ENCODE results near the gene BBS9. TPM values are rescaled to one million over a fixed set of nuclear protein-coding genes. Genes with fewer than 3 reads are reported as not detected.
"Not testable (repeated sequence)": the region's sequence is repeated elsewhere in the genome, so short reads cannot be mapped to it uniquely, and the experiment has no call there.

Gene BBS9
- total RNA-seq, 2 experiments from 2014 or later: 8.9 to 10.1 TPM

- Mint-ChIP-seq H3K9me3 (peaks cover 19% of the 10 kb centered on the region), H3K27me3 (no peaks in the 10 kb centered on the region), H3K4me3 (no peak overlapping the region), H3K36me3 (ENCODE audit: low read depth) (peaks cover 2% of the 10 kb centered on the region), H3K4me1 (no peaks in the 10 kb centered on the region), H3K27ac (no peak overlapping the region)
- ChIA-PET CTCF (no interaction called here), POLR2A (no interaction called here)
- DNase-seq: no peak
Measured at GRCh38 chr7:33276729-33277128, 147.4 kb downstream of the BBS9 start.

GRCh38 chr7:33278095-33278494, 148.7 kb downstream of the BBS9 start:
- H3K9me3 Mint-ChIP-seq: peaks cover 17% of the 10 kb centered on the region
- DNase-seq: no peak
- no peaks in the 10 kb centered on the region for H3K4me1 Mint-ChIP-seq
- ChIA-PET CTCF (interaction anchor here (0.9 kb wide), 1 partner anchor 10 kb away, joined by 3 read pairs; no protein-coding TSS in a partner anchor), POLR2A (no interaction called here)
- H3K27me3 Mint-ChIP-seq: no peaks in the 10 kb centered on the region
- H3K36me3 Mint-ChIP-seq (ENCODE audit: low read depth): peaks cover 2% of the 10 kb centered on the region
- no peak overlapping the region for H3K27ac Mint-ChIP-seq
- H3K4me3 Mint-ChIP-seq: no peak overlapping the region

DNA sequence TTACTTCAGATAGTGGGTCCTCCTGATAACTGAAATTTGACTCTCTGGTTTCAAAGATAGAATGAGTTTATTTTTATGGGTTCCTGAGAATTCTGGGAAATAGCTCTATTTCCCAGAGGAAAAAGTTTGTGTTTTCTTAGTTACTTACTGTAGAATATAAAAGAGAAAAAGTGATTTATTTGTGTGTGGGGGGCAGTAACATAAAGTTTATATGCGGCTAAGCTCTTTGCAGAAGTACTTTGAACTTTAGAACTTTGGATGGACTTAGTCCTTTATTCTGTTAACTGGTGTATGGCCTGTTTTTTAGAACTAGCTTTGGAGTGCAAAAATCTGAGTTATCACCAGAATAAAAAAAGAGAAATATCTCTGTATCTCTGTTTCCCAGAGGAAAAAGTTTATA, 157.1 kb downstream of the BBS9 start:
- peaks cover 8% of the 10 kb centered on the region for H3K9me3 Mint-ChIP-seq
- CTCF ChIA-PET: no interaction called here
- no peak for DNase-seq
- POLR2A ChIA-PET: interaction anchor here (0.5 kb wide), 1 partner anchor 70 kb away, joined by 3 read pairs; no protein-coding TSS in a partner anchor
- no peaks in the 10 kb centered on the region for H3K27me3 Mint-ChIP-seq
- H3K4me3 Mint-ChIP-seq: no peak overlapping the region
- no peaks in the 10 kb centered on the region for H3K36me3 Mint-ChIP-seq (ENCODE audit: low read depth)
- H3K27ac Mint-ChIP-seq: no peak overlapping the region
- H3K4me1 Mint-ChIP-seq: no peaks in the 10 kb centered on the region

GRCh38 chr7:33287738-33288137, 158.4 kb downstream of the BBS9 start:
- Mint-ChIP-seq H3K27ac (no peak overlapping the region), H3K9me3 (peaks cover 8% of the 10 kb centered on the region), H3K4me3 (no peak overlapping the region), H3K36me3 (ENCODE audit: low read depth) (no peaks in the 10 kb centered on the region), H3K4me1 (no peaks in the 10 kb centered on the region), H3K27me3 (no peaks in the 10 kb centered on the region)
- ChIA-PET POLR2A (no interaction called here), CTCF (interaction anchor here (1.6 kb wide), 1 partner anchor 9 kb away, joined by 3 read pairs; no protein-coding TSS in a partner anchor)
- no peak for DNase-seq

- Mint-ChIP-seq H3K4me1 (no peaks in the 10 kb centered on the region), H3K4me3 (no peak overlapping the region), H3K27me3 (no peaks in the 10 kb centered on the region), H3K27ac (no peak overlapping the region), H3K36me3 (ENCODE audit: low read depth) (no peaks in the 10 kb centered on the region), H3K9me3 (peaks cover 20% of the 10 kb centered on the region)
- CTCF ChIA-PET: no interaction called here
- no peak for DNase-seq
- POLR2A ChIA-PET: no interaction called here
Measured at GRCh38 chr7:33298848-33299247, 169.5 kb downstream of the BBS9 start.

DNA sequence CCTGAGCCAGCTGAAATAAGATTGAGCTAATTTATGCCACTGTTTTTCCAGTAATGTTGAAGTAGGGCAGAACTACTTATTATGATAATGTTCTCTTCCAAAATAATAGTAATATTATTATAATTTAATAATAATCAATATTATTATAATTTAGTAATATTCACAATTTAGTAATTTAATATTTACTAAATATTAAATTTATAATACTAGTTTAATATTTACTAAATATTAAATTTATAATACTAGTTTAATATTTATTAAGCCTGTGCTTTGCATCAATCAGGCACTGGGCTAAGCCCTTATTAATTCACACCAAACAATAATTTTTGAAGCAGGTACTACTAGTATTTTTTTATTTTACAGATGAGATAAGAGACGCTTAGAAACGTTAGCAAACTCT, 170.1 kb downstream of the BBS9 start:
- POLR2A ChIA-PET: no interaction called here
- no peak overlapping the region for H3K27ac Mint-ChIP-seq
- peaks cover 20% of the 10 kb centered on the region for H3K9me3 Mint-ChIP-seq
- H3K4me1 Mint-ChIP-seq: no peaks in the 10 kb centered on the region
- H3K27me3 Mint-ChIP-seq: no peaks in the 10 kb centered on the region
- DNase-seq: no peak
- no peaks in the 10 kb centered on the region for H3K36me3 Mint-ChIP-seq (ENCODE audit: low read depth)
- CTCF ChIA-PET: no interaction called here
- H3K4me3 Mint-ChIP-seq: no peak overlapping the region

DNA sequence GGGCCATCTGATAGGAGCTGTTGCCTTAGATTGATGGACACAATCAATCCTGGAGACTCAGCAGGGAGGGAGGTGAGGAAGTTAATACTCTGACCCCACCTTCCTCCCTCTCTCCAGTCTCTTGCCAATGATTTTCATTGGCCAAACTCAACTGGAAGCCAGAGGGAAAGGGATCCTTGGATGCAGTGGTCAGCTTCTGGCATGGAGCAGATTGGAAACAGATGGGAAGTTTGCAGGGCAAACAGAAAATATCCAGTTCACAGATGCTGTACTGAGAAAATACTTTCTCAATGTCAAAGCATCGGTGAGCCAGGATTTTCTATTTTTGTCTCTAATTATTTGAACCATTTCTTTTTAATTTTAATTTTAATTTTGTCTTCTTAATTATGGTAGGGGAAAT, 170.8 kb downstream of the BBS9 start:
- Mint-ChIP-seq H3K4me1 (no peaks in the 10 kb centered on the region), H3K4me3 (no peak overlapping the region), H3K27ac (no peak overlapping the region), H3K27me3 (no peaks in the 10 kb centered on the region), H3K36me3 (ENCODE audit: low read depth) (no peaks in the 10 kb centered on the region), H3K9me3 (peaks cover 20% of the 10 kb centered on the region)
- DNase-seq: no peak
- ChIA-PET POLR2A (no interaction called here), CTCF (interaction anchor here (0.6 kb wide), 1 partner anchor 564 kb away, joined by 3 read pairs; no protein-coding TSS in a partner anchor)

- ChIA-PET CTCF (no interaction called here), POLR2A (no interaction called here)
- no peaks in the 10 kb centered on the region for H3K27me3 Mint-ChIP-seq
- DNase-seq: no peak
- peaks cover 20% of the 10 kb centered on the region for H3K9me3 Mint-ChIP-seq
- H3K36me3 Mint-ChIP-seq (ENCODE audit: low read depth): no peaks in the 10 kb centered on the region
- no peak overlapping the region for H3K4me3 Mint-ChIP-seq
- H3K4me1 Mint-ChIP-seq: no peaks in the 10 kb centered on the region
- no peak overlapping the region for H3K27ac Mint-ChIP-seq
Measured at GRCh38 chr7:33300742-33301141, 171.4 kb downstream of the BBS9 start.

GRCh38 chr7:33303978-33304557, 174.7 kb downstream of the BBS9 start:
- H3K27ac Mint-ChIP-seq; CTCF ChIA-PET; H3K27me3 Mint-ChIP-seq; H3K4me3 Mint-ChIP-seq; H3K4me1 Mint-ChIP-seq; POLR2A ChIA-PET; H3K36me3 Mint-ChIP-seq (ENCODE audit: low read depth); DNase-seq: not testable (repeated sequence)
- H3K9me3 Mint-ChIP-seq: peaks cover 17% of the 10 kb centered on the region

DNA sequence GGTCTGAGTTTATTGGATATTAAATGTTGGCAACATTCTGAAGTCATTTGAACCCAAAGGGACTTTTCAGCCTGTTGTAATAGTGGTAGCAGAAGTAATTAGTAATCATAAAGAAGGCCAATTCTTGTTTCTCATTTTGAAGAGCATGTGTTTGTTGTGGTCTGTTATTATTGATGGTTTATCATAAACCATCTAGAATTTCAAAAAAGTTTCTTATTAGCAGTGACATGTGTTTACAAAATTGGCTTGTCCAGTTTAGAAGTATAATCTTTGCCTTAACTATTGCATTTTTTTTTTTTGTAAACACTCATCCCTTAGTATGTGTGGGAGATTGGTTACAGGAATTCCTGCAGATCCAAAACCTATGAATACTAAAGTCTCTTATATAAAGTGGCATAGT, 177.8 kb downstream of the BBS9 start:
- CTCF ChIA-PET: no interaction called here
- no peaks in the 10 kb centered on the region for H3K36me3 Mint-ChIP-seq (ENCODE audit: low read depth)
- no peak overlapping the region for H3K4me3 Mint-ChIP-seq
- H3K27ac Mint-ChIP-seq: no peak overlapping the region
- peaks cover 3% of the 10 kb centered on the region for H3K9me3 Mint-ChIP-seq
- no peak for DNase-seq
- POLR2A ChIA-PET: no interaction called here
- no peaks in the 10 kb centered on the region for H3K4me1 Mint-ChIP-seq
- no peaks in the 10 kb centered on the region for H3K27me3 Mint-ChIP-seq

DNA sequence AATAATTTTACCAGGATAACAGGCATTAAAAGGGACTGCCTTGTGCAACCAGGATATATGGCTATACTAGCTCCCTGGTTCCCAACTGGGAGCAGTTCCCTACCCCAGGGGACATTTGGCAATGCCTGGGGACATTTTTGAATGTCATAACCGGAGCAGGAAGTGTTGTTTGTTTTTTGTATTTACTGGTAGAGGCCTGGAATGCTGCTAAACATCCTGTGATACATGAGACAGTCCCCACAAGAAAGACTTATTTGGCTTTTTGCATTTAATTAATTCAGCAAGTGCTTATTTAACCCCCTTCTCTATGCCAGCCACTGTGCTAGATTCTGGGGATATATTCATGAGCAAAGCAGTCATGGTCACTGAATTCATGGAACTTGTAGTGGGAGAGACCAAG, 181.2 kb downstream of the BBS9 start:
- Mint-ChIP-seq H3K4me3 (no peak overlapping the region), H3K27ac (no peak overlapping the region), H3K9me3 (no peaks in the 10 kb centered on the region), H3K4me1 (no peaks in the 10 kb centered on the region), H3K36me3 (ENCODE audit: low read depth) (no peaks in the 10 kb centered on the region), H3K27me3 (no peaks in the 10 kb centered on the region)
- ChIA-PET POLR2A (no interaction called here), CTCF (no interaction called here)
- no peak for DNase-seq

DNA sequence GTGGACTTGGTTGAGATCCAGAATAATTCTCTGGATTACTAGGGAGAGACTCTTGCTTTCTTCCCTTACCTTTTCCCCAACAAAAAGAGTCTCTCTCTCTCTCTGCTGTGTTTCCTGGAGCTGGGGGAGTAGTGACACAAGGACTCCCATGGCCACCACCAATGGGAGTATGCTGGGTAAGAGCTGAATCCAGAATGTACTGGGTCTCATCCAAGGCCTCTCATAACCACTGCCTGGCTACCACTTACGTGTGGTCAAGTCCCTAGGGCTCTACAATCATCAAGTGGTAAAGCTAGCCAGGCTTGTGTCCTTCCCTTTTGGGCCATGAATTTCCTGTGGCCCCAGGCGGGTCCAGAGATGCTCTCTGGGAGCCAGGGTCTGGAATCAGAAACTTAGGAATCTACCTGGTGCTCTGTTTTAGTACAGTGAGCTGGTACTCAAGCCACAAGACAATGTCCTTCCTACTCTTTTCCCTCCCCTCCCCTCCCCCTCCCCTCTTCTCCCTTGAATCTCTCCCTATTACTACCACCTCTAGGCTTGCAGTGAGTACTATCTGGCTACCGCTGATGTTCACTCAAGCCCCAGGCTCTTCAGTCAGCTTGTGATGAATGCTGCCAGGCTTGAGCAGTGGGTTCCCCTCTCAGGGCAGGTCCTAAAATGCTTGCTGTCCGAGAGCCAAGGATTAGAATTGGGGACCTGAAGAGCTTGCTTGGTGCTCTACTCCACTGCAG, 196.6 kb downstream of the BBS9 start:
- H3K27ac Mint-ChIP-seq: no peak overlapping the region
- no peaks in the 10 kb centered on the region for H3K4me1 Mint-ChIP-seq
- no peak overlapping the region for H3K4me3 Mint-ChIP-seq
- H3K36me3 Mint-ChIP-seq (ENCODE audit: low read depth): no peaks in the 10 kb centered on the region
- H3K9me3 Mint-ChIP-seq: no peaks in the 10 kb centered on the region
- CTCF ChIA-PET: no interaction called here
- no peak for DNase-seq
- POLR2A ChIA-PET: no interaction called here
- H3K27me3 Mint-ChIP-seq: no peaks in the 10 kb centered on the region

DNA sequence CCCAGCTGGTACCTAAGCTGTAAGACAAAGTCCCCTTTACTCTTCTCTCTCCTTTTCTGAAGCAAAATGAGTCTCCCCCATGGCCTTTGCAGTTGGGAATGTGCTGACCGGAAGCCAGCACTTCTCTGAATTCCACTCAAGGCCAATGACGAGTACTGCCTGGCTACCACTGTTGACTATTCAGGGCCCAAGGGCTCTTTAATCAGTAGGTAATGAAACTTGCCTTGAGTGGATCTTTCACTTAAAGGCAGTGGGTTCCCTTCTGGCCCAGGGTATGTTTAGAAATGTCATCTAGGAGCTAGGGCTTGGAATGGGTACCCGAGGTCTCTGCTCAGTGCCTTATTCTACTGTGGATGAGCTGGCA, 197.1 kb downstream of the BBS9 start:
- Mint-ChIP-seq H3K4me3 (no peak overlapping the region), H3K27ac (no peak overlapping the region), H3K9me3 (no peaks in the 10 kb centered on the region), H3K4me1 (no peaks in the 10 kb centered on the region), H3K27me3 (no peaks in the 10 kb centered on the region), H3K36me3 (ENCODE audit: low read depth) (no peaks in the 10 kb centered on the region)
- ChIA-PET CTCF (no interaction called here), POLR2A (no interaction called here)
- no peak for DNase-seq

GRCh38 chr7:33327427-33327826, 198.1 kb downstream of the BBS9 start:
- H3K9me3 Mint-ChIP-seq: no peaks in the 10 kb centered on the region
- no peak overlapping the region for H3K27ac Mint-ChIP-seq
- H3K4me1 Mint-ChIP-seq: no peaks in the 10 kb centered on the region
- no peak for DNase-seq
- no peaks in the 10 kb centered on the region for H3K36me3 Mint-ChIP-seq (ENCODE audit: low read depth)
- CTCF ChIA-PET: no interaction called here
- H3K4me3 Mint-ChIP-seq: no peak overlapping the region
- no peaks in the 10 kb centered on the region for H3K27me3 Mint-ChIP-seq
- POLR2A ChIA-PET: no interaction called here

Measured in activated CD4-positive, alpha-beta T cell treated with anti-CD3 and anti-CD28 coated beads, Interleukin-2, amount 10 ng/mL, durations not matched to agents 7 days and 5 days (primary cell).